PC-3 (cell line): ENCODE data around the gene MFSD2B.

Experiments
- CTCF ChIP-seq: fragments of 300-600 bp; sonication (generic); conservative IDR thresholded peaks from 2 replicates; pipeline ENCODE4 v1.5.1; 2017; ENCODE audit warnings: antibody characterized with exemption, low read depth, mild to moderate bottlenecking, low read length
- EZH2 ChIP-seq: fragments of 300-600 bp; sonication (generic); IDR thresholded peaks from one replicate; pipeline ENCODE4 v1.6.1; 2017; ENCODE audit warnings: antibody characterized with exemption, mild to moderate bottlenecking, low read length; ENCODE audit not compliant: unreplicated experiment
- EZH2phosphoT487 ChIP-seq: fragments of 300-600 bp; sonication (generic); IDR thresholded peaks from 2 replicates; pipeline ENCODE4 v1.6.1; 2018; ENCODE audit warnings: mild to moderate bottlenecking, antibody characterized with exemption, low read length, borderline replicate concordance

DNA sequence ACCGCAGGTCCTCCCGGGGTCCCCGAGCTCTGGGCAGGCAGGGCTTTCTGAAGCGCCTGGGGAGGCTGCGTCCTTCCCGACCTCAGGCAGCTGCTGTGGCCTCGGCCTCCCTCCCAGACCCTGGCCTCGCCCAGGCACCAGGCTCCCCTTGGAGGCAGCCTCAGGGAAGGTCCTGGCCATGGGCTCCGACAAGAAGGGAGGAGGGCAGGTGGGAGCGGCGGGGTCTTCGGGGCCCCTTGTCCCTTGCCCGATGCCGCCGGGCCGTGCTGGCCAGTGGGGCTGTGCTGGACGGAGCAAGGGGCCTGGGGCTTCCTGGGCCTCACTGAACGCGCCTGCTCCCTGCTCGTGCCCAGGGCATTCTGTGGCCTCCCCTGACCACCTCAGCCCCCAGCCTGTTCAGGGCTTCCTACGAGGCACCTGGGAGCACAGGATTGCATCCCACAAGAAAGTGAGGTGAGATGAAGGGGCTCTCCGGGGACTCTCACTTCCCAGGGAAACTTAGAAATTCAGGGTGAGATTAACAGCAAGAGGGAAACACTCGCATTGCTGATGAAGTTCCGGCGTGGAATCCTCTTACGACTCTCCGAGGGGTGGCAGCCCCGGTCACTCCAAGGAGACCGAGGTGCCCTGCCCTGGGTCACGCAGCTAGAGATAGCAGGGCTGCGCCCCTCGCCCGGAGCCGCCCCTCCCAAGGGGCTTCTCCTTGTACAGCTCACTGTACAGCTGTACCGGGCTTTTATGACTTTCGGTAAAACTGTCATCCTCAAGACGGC lies 778 bp downstream of the MFSD2B start:
- TF ChIP-seq EZH2 (no peak), CTCF (no peak), EZH2phosphoT487 (no peak)
